Tibial nerve (tissue), 4 donors: ENCODE data around the gene GIMD1. TPM values are rescaled to one million over a fixed set of nuclear protein-coding genes. Genes with fewer than 3 reads are reported as not detected.
A peak's percentile ranks its signal among the peaks of the same experiment; 100 is the strongest.
"Not testable (repeated sequence)": the region's sequence is repeated elsewhere in the genome, so short reads cannot be mapped to it uniquely, and the experiment has no call there.

ENCODE experiments used
- DNase-seq, 2 donors: peaks; one replicate each; pipeline ENCODE4 v3.0.0-alpha.2; 2019; ENCODE audit warnings: low spot score in 2 of 2
- H3K27ac ChIP-seq, 4 donors: fragments of 200-600 bp; sonication (generic) in 3 of 4; one replicate each; pipeline ENCODE4 v1.5.1; 2017 to 2019; ENCODE audit warnings: mild to moderate bottlenecking in 1 of 4
- H3K27me3 ChIP-seq, 2 donors: fragments of 200-600 bp; sonication (generic) in 1 of 2; one replicate each; pipeline versions ENCODE4 v1.5.1 to v1.6.0; 2017 to 2019
- H3K36me3 ChIP-seq, 3 donors: fragments of 200-600 bp; sonication (generic); one replicate each; pipeline ENCODE4 v1.5.1; 2018 to 2019
- H3K4me1 ChIP-seq, 4 donors: fragments of 200-600 bp; sonication (generic) in 3 of 4; one replicate each; pipeline ENCODE4 v1.5.1; 2017 to 2019
- H3K4me3 ChIP-seq, 4 donors: fragments of 200-600 bp; sonication (generic) in 3 of 4; one replicate each; pipeline ENCODE4 v1.5.1; 2017 to 2019; ENCODE audit warnings: mild to moderate bottlenecking in 1 of 4, moderate library complexity in 1 of 4
- H3K9me3 ChIP-seq, 4 donors: fragments of 200-600 bp; sonication (generic) in 3 of 4; one replicate each; pipeline ENCODE4 v1.5.1; 2017 to 2019
- EP300 ChIP-seq, 2 donors: sonication (generic); formaldehyde crosslinking; IDR thresholded peaks; one replicate each; pipeline ENCODE4 v1.6.1; 2017; ENCODE audit warnings: antibody characterized with exemption in 2 of 2, mild to moderate bottlenecking in 1 of 2
- POLR2A ChIP-seq, 2 donors: fragments of 450-650 bp; IDR thresholded peaks; one replicate each; pipeline ENCODE4 v1.6.1; 2017; ENCODE audit warnings: antibody characterized with exemption in 2 of 2, mild to moderate bottlenecking in 2 of 2, moderate library complexity in 2 of 2
- WGBS, 2 donors: methylation state at CpG; one replicate each; pipeline ENCODE4 v1.1.5; 2018; 5-methylcytosine and 5-hydroxymethylcytosine counted together
- total RNA-seq, 4 donors: library from RNA; depleted of rRNA; stranded (reverse); fragments of >200 nt; gene quantifications; one replicate each; pipeline ENCODE4 v1.1.0, GENCODE V29; 2016
- TF ChIP-seq, protein P1 (sequence below), 5 experiments: fragments of 200-600 bp in 3 of 5; fragments of 450-650 bp in 2 of 5; sonication (generic) in 3 of 5; IDR thresholded peaks; one replicate each; pipeline ENCODE4 v1.5.1; 2016 to 2019; ENCODE audit warnings: antibody characterized with exemption in 5 of 5, mild to moderate bottlenecking in 3 of 5, moderate library complexity in 2 of 5

Gene GIMD1
- total RNA-seq, 4 donors from 2014 or later: not detected

DNA sequence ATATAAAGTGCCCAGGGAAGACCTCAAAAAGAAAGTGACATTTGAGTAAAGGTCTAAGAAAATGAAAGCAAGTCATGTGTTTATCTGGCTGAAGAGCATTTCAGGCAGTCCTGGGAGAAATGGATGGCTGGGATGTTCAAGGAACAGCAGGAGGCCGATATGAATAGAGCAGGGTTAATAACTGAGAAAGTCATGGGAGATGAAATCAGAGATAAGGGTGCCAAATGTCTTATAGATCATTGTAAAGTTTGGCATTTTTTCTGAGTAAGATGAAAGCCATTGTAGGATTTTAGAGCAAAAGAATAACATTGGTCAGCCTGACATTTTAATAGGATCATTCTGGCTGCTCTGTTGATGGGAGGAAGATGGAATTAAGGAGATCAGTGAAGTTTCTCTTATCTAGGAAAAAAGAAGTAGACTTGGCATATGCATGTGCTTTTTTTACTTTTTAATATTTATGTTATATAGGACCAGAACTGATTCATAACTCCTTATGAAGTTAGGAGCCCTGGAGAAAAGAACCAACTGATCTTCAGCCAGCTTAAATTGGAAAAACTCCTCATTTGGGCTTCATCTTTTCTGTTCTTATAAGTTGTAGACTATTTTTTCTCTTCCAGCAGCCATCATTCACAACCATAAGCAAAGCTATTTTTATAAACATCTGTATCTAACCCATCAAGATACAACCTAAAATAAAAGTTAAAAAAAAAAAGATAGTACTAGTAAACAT lies 33.7 kb downstream of the GIMD1 start:
- Histone ChIP-seq H3K9me3 (peaks cover 0 to 12% (median 0%) of the 10 kb centered on the region in 4 donors), H3K4me3 (no peak overlapping the region), H3K27me3 (no peaks in the 10 kb centered on the region), H3K36me3 (peaks cover 4 to 100% (median 13%) of the 10 kb centered on the region in 3 donors), H3K4me1 (no peaks in the 10 kb centered on the region), H3K27ac (no peak overlapping the region)
- whole genome bisulfite sequencing, 2 donors: 61 to 63% methylated on average over 1 of the region's 1 CpG
- TF ChIP-seq EP300 (IDR thresholded peaks at IDR 0.05) (no peak), POLR2A (IDR thresholded peaks at IDR 0.05) (no peak)
- TF ChIP-seq, protein P1, sequence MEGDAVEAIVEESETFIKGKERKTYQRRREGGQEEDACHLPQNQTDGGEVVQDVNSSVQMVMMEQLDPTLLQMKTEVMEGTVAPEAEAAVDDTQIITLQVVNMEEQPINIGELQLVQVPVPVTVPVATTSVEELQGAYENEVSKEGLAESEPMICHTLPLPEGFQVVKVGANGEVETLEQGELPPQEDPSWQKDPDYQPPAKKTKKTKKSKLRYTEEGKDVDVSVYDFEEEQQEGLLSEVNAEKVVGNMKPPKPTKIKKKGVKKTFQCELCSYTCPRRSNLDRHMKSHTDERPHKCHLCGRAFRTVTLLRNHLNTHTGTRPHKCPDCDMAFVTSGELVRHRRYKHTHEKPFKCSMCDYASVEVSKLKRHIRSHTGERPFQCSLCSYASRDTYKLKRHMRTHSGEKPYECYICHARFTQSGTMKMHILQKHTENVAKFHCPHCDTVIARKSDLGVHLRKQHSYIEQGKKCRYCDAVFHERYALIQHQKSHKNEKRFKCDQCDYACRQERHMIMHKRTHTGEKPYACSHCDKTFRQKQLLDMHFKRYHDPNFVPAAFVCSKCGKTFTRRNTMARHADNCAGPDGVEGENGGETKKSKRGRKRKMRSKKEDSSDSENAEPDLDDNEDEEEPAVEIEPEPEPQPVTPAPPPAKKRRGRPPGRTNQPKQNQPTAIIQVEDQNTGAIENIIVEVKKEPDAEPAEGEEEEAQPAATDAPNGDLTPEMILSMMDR (IDR thresholded peaks at IDR 0.05): no peak
- no peak for DNase-seq

DNA sequence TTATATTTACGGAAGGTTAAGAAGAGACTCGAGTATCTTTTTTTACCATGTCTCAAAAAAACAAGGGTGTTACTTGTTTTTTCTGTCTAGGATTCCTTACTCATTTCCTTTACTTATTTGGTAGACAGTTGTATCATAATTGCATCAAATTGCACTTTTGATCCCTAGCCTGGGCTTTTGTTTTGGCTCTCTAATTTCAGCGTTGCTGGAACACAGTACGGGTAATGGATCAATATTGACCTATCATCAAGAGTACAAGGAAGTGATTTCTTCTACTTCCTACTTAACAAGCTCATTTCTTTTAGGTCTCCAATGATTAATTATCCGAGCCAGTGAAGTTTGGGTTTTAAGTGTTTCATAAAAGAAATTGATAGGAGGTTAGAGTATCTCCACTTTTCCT lies 35.4 kb downstream of the GIMD1 start:
- H3K4me3 ChIP-seq: no peak overlapping the region
- peaks cover 4 to 97% (median 12%) of the 10 kb centered on the region in 3 donors for H3K36me3 ChIP-seq
- no peak overlapping the region for H3K27ac ChIP-seq
- H3K4me1 ChIP-seq: no peaks in the 10 kb centered on the region
- TF ChIP-seq EP300 (IDR thresholded peaks at IDR 0.05): no peak
- TF ChIP-seq, protein P1 (IDR thresholded peaks at IDR 0.05): no peak
- no peak for TF ChIP-seq POLR2A (IDR thresholded peaks at IDR 0.05)
- H3K27me3 ChIP-seq: no peaks in the 10 kb centered on the region
- 89 to 92% methylated on average over 5 of the region's 5 CpGs for whole genome bisulfite sequencing, 2 donors
- no peak for DNase-seq
- peaks cover 0 to 7% (median 0%) of the 10 kb centered on the region in 4 donors for H3K9me3 ChIP-seq

DNA sequence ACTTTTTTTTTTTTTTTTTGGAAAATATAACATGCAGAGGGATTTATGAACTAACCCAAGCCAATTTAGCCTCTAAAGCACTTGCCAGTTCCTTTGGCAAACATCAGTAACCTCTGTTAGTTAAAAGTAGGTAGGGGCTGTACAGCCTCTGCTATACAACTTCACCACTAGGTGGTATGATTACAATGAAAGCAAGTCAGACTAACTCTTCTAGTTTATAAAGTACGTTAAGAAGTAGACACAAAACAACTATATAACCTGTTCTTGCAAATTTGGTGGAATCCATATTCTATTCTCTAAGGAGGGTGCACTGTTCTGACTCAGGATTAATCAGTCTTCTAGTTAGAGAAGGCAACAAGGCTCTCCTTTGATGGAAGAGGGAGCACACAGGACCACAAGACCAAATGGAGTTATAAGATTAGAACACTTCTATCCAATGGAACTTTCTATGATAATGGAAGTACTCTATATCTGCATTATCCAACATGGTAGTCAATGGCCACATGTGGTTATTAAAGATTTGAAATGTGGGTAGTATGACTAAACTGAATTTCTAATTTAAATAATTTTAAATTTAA lies 39.4 kb downstream of the GIMD1 start:
- Histone ChIP-seq H3K9me3 (no peaks in the 10 kb centered on the region), H3K4me3 (no peak overlapping the region), H3K27me3 (no peaks in the 10 kb centered on the region), H3K36me3 (peaks cover 4 to 86% (median 10%) of the 10 kb centered on the region in 3 donors), H3K4me1 (peaks cover 0 to 4% (median 0%) of the 10 kb centered on the region in 4 donors), H3K27ac (no peak overlapping the region)
- TF ChIP-seq, protein P1 (IDR thresholded peaks at IDR 0.05): peak in 3 of 5 experiments; percentile 28 to 34 (median 30)
- TF ChIP-seq EP300 (IDR thresholded peaks at IDR 0.05) (no peak), POLR2A (IDR thresholded peaks at IDR 0.05) (no peak)
- 20 to 28% methylated on average over 1 of the region's 1 CpG for WGBS, 2 donors
- DNase-seq: no peak

DNA sequence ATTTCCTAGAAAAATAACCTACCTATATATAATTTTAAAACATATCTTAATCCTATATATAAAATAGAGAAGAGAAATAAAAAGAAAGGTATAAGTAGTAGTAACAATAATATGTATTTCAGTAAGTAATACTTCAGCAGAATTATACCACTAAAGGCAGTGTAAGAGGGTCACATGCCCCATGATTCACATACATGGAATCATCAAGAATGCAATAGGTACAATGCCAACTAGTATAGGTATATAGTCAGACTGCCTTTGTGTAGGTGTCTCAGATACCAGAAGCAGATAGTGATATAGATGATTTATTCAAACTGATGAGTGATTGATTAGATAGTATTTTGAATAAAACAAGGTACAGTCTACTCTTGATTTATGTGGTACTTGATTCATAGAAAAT lies 42.8 kb downstream of the GIMD1 start:
- Histone ChIP-seq H3K9me3 (no peaks in the 10 kb centered on the region), H3K4me3 (no peak overlapping the region), H3K27ac (no peak overlapping the region), H3K4me1 (peaks cover 0 to 18% (median 0%) of the 10 kb centered on the region in 4 donors), H3K27me3 (no peaks in the 10 kb centered on the region), H3K36me3 (peaks cover 0 to 60% (median 6%) of the 10 kb centered on the region in 3 donors)
- DNase-seq: no peak
- TF ChIP-seq POLR2A (IDR thresholded peaks at IDR 0.05) (no peak), EP300 (IDR thresholded peaks at IDR 0.05) (no peak)
- TF ChIP-seq, protein P1 (IDR thresholded peaks at IDR 0.05): no peak

DNA sequence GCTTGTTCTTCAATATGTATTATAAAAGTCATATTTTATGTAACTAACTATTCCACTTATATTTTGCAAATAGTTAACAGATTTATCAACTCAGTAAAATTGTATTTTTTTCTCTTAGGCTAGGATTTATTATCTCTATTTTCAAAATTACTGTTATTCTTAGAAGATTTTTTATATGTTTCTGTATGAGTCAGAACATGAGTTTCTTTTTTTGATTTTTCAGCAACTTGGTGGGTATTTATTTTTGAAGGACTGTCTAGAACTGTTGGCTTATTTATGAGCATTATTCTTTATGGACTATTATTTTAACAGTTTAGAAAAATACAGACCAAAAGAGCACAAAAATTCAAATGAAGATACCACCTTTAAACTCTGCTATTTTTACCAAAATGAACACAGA lies 45.5 kb downstream of the GIMD1 start:
- Histone ChIP-seq H3K36me3 (peaks cover 0 to 43% (median 0%) of the 10 kb centered on the region in 3 donors), H3K27me3 (no peaks in the 10 kb centered on the region), H3K4me1 (peaks cover 0 to 34% (median under 1%) of the 10 kb centered on the region in 4 donors), H3K9me3 (no peaks in the 10 kb centered on the region), H3K4me3 (no peak overlapping the region), H3K27ac (no peak overlapping the region)
- TF ChIP-seq, protein P1 (IDR thresholded peaks at IDR 0.05): no peak
- TF ChIP-seq POLR2A (IDR thresholded peaks at IDR 0.05): no peak
- no peak for TF ChIP-seq EP300 (IDR thresholded peaks at IDR 0.05)
- no peak for DNase-seq

DNA sequence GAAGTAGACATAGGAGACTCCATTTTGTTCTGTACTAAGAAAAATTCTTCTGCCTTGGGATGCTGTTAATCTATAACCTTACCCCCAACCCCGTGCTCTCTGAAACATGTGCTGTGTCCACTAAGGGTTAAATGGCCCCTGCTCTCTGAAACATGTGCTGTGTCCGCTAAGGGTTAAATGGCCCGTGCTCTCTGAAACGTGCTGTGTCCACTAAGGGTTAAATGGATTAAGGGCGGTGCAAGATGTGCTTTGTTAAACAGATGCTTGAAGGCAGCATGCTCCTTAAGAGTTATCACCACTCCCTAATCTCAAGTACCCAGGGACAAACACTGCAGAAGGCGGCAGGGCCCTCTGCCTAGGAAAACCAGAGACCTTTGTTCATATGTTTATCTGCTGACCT lies 46.8 kb downstream of the GIMD1 start:
- H3K4me3 ChIP-seq, H3K27me3 ChIP-seq, DNase-seq, H3K27ac ChIP-seq, H3K9me3 ChIP-seq: not testable (repeated sequence)
- Histone ChIP-seq H3K4me1 (peaks cover 0 to 45% (median 11%) of the 10 kb centered on the region in 4 donors), H3K36me3 (peaks cover 0 to 30% (median 0%) of the 10 kb centered on the region in 3 donors)
- 56 to 65% methylated on average over 6 of the region's 6 CpGs for WGBS, 2 donors

DNA sequence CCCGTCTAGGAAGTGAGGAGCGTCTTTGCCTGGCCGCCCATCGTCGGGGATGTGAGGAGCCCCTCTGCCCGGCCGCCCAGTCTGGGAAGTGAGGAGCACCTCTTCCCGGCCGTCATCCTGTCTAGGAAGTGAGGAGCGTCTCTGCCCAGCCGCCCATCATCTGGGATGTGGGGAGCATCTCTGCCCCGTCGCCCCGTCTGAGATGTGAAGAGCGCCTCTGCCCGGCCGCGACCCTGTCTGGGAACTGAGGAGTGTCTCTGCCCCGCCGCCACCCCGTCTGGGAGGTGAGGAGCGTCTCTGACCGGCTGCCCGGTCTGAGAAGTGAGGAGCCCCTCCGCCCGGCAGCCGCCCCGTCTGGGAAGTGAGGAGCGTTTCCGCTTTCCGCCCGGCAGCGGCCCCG lies 47.4 kb downstream of the GIMD1 start:
- not testable (repeated sequence) for DNase-seq, H3K27ac ChIP-seq, H3K9me3 ChIP-seq, H3K4me3 ChIP-seq, H3K27me3 ChIP-seq
- Histone ChIP-seq H3K4me1 (peaks cover 0 to 45% (median 11%) of the 10 kb centered on the region in 4 donors), H3K36me3 (peaks cover 0 to 23% (median 0%) of the 10 kb centered on the region in 3 donors)
- 99% methylated on average over 23 to 29 of the region's 34 CpGs for WGBS, 2 donors
